ENCODE results near the gene OR52E5.

The OR52E5 gene

DNA sequence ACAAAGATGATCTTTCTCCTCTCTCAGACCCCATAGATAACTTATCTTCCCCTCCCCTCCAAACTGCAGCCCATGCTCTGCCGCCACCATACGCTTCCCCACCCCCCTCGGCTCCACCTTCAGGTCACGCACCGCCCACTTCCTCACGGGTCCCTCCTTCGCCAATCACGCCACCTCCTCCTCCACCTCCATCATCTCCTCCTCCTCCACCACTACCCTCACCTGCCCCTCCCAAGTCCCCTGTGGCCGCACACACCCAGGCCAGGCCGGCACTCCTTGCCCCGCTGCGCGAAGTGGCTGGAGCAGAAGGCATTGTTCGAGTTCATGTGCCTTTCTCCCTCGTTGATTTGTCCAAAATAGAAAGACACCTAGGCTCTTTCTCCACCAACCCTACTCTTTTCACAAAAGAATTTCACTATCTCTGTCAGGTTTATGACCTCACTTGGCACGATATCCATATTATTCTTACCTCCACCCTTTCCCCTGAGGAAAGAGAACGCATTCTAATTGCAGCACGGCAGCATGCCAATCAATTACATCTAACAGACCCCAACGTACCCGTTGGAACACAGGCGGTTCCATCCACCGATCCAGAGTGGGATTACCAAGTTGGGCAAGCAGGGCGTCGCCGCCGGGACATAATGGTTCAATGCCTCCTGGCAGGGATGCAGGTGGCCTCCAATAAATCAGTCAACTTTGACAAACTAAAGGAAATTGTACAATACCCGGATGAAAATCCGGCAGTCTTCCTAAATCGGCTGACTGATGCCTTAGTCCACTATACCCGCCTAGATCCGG lies 36.8 kb downstream of the OR52E5 start:
- ChIA-PET POLR2A (no interaction called here), CTCF (no interaction called here)
- DNase-seq (ENCODE audit: extremely low spot score): no peak
- TF ChIP-seq, protein P1, sequence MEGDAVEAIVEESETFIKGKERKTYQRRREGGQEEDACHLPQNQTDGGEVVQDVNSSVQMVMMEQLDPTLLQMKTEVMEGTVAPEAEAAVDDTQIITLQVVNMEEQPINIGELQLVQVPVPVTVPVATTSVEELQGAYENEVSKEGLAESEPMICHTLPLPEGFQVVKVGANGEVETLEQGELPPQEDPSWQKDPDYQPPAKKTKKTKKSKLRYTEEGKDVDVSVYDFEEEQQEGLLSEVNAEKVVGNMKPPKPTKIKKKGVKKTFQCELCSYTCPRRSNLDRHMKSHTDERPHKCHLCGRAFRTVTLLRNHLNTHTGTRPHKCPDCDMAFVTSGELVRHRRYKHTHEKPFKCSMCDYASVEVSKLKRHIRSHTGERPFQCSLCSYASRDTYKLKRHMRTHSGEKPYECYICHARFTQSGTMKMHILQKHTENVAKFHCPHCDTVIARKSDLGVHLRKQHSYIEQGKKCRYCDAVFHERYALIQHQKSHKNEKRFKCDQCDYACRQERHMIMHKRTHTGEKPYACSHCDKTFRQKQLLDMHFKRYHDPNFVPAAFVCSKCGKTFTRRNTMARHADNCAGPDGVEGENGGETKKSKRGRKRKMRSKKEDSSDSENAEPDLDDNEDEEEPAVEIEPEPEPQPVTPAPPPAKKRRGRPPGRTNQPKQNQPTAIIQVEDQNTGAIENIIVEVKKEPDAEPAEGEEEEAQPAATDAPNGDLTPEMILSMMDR (IDR thresholded peaks at IDR 0.05; ENCODE audit: control extremely low read depth, extremely low read depth, low read depth, missing control alignments): no peak

DNA sequence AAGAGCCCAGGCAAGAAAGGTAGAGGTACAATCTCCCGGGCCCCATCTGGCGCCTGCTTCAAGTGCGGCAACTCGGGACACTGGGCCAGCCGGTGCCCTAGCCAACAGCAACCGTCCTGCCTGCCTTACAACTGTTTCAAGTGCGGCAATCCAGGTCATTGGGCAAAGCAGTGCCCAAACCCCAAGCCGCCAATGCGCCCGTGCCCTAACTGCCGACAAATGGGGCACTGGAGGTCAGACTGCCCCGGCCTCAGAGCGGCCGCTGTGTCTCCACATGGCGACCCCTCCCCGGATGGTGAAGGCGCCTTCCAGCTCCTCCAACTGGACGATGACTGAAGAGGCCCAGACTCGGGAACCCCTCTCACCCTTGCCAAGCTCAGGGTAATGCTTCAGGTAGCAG lies 37.6 kb downstream of the OR52E5 start:
- CTCF ChIA-PET: no interaction called here
- TF ChIP-seq, protein P1 (IDR thresholded peaks at IDR 0.05; ENCODE audit: control extremely low read depth, extremely low read depth, low read depth, missing control alignments): no peak
- DNase-seq (ENCODE audit: extremely low spot score): no peak
- POLR2A ChIA-PET: no interaction called here

DNA sequence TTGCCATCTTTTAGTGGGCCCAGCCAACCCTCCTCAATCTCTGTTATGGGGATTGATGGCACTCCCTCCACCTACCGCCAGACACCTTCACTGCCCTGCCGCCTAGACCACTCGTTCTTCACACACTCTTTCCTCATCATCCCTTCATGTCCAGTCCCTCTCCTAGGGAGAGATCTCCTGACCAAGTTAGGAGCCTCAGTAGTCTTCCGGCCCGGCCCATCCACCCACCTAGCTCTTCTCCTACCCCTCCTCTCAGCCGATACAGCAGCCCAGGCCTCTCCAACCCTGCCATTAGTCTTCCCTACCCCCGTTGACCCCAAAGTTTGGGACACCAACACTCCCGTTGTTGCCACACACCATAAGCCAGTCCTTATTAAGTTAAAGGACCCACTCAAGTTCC lies 38.1 kb downstream of the OR52E5 start:
- ChIA-PET POLR2A (no interaction called here), CTCF (no interaction called here)
- TF ChIP-seq, protein P1 (IDR thresholded peaks at IDR 0.05; ENCODE audit: control extremely low read depth, extremely low read depth, low read depth, missing control alignments): no peak
- no peak for DNase-seq (ENCODE audit: extremely low spot score)

DNA sequence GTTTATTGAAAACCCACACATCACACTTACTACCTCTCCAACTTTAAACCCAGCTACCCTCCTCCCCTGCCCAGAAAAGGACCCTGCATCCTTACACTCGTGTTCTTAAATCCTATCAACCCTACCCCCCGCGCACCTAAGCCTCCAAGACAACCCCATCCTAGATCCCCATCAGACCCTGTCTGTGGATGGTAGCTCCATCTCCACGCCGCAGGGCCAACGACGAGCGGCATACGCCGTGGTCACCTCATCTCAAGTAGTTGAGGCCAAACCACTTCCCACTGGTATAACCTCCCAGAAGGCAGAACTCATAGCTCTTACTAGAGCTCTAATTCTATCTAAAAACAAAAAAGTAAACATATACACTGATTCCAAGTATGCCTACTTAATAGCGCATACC lies 39.7 kb downstream of the OR52E5 start:
- TF ChIP-seq, protein P1 (IDR thresholded peaks at IDR 0.05; ENCODE audit: control extremely low read depth, extremely low read depth, low read depth, missing control alignments): no peak
- no peak for DNase-seq (ENCODE audit: extremely low spot score)
- ChIA-PET CTCF (no interaction called here), POLR2A (no interaction called here)

DNA sequence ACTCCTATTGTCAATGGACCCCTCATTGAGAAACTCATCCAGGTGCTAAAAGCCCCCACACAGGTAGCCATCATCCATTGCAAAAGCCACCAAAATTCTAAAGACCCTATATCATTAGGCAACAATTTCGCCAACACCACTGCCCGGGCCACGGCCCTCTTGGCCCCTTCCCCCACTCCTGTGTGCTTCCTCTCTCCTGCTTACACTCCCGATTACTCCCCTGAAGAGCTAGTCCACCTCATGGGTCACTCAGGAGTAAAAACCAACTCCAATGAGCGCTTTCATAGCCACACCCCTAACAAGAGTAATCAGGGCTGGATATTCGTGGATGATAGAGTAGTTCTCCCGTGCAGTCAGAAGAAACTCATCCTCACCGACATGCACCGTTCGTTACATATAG lies 40.1 kb downstream of the OR52E5 start:
- TF ChIP-seq, protein P1 (IDR thresholded peaks at IDR 0.05; ENCODE audit: control extremely low read depth, extremely low read depth, low read depth, missing control alignments): no peak
- POLR2A ChIA-PET: no interaction called here
- DNase-seq (ENCODE audit: extremely low spot score): no peak
- CTCF ChIA-PET: no interaction called here

DNA sequence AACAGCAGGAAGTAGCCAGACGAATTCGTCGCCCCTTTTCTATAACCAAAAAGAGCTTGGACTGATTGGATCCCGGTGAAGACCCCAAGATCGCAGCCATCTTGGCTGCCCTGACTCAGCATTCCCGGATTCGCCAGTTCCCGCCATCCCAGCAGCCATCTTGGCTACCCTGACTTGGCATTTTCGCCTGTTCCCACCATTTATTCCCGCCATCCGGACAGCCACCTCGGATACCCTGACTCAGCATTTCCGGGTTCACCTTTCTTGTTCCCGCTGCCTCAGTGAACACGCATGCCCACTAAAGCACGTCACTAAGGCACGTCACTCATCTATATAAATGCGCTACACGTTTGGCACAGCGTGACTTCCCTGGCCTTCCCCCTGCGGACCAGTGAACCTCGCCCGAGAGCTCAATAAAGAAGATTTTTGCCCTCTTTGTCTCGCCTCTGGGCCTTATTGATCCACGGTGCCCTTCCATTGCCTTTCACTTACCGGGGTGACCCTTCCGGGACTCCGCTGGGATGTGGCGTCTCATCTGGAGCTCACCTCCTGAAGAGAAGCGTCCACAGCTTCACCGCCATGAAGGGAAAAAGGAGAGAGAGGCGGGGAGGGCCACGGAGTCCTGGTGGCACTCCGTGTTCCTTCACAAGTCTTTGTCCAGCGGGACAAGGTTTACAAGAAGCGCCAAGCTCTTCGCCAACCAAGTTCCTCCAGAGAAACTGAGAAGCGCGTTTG lies 45.0 kb downstream of the OR52E5 start:
- DNase-seq (ENCODE audit: extremely low spot score): no peak
- TF ChIP-seq, protein P1 (IDR thresholded peaks at IDR 0.05; ENCODE audit: control extremely low read depth, extremely low read depth, low read depth, missing control alignments): no peak
- POLR2A ChIA-PET: no interaction called here
- CTCF ChIA-PET: interaction anchor here (1.5 kb wide), 1 partner anchor 15 kb away, joined by 3 read pairs; no protein-coding TSS in a partner anchor
